Transverse colon (tissue), 3 donors: ENCODE measurements around the gene MAPK4.

Source experiments
- CTCF ChIP-seq, 5 experiments: fragments of 200-600 bp in 3 of 5; fragments of 450-650 bp in 2 of 5; sonication (generic) in 3 of 5; IDR thresholded peaks; 1 replicate in 2 of 5; 2 replicates in 3 of 5; pipeline ENCODE4 v1.5.1; 2016 to 2017; ENCODE audit warnings: antibody characterized with exemption in 5 of 5, inconsistent platforms in 3 of 5, mild to moderate bottlenecking in 2 of 5, moderate library complexity in 1 of 5
- POLR2A ChIP-seq: fragments of 450-650 bp; IDR thresholded peaks from one replicate; pipeline ENCODE4 v1.6.1; 2016; ENCODE audit warnings: antibody characterized with exemption, mild to moderate bottlenecking, moderate library complexity

- TF ChIP-seq POLR2A (no peak), CTCF (IDR thresholded peaks at IDR 0.05) (no peak)
Observed at GRCh38 chr18:50747849-50748242, 188.0 kb downstream of the MAPK4 start.
